HL-60 (cell line): ENCODE data around the gene DHRS3.

Source experiments
- DNase-seq, 2 experiments: peaks; one replicate each; pipeline ENCODE4 v3.0.0-alpha.2; 2010 to 2020; ENCODE audit warnings: low read depth in 1 of 2, low spot score in 1 of 2
- H3K27ac ChIP-seq: fragments of 250-450 bp; sonication (Bioruptor Pico); replicated peaks from 2 replicates; pipeline ENCODE4 v1.5.1; 2020; ENCODE audit warnings: mild to moderate bottlenecking, moderate library complexity
- H3K27me3 ChIP-seq: fragments of 250-450 bp; sonication (Bioruptor Pico); 2 replicates; pipeline ENCODE4 v1.5.1; 2021; ENCODE audit warnings: mild to moderate bottlenecking, moderate library complexity; ENCODE audit not compliant: insufficient read depth, poor library complexity, severe bottlenecking
- H3K4me3 ChIP-seq: replicated peaks from 2 replicates; pipeline ENCODE4 v1.5.1; 2011; ENCODE audit warnings: mild to moderate bottlenecking, control low read depth, low read length; ENCODE audit not compliant: insufficient read depth
- GABPA ChIP-seq: IDR thresholded peaks from 2 replicates; pipeline ENCODE4 v1.6.1; 2012; ENCODE audit warnings: low read depth
- POLR2AphosphoS5 ChIP-seq: IDR thresholded peaks from 2 replicates; pipeline ENCODE4 v1.6.1; 2012; ENCODE audit warnings: low read depth
- SPI1 ChIP-seq: IDR thresholded peaks from 2 replicates; pipeline ENCODE4 v1.6.1; 2012; ENCODE audit warnings: low read depth, mild to moderate bottlenecking, borderline replicate concordance
- TF ChIP-seq, protein P1 (sequence below): IDR thresholded peaks from one replicate; pipeline ENCODE4 v1.5.1; 2011; ENCODE audit warnings: low read length, control low read depth, inconsistent platforms; ENCODE audit not compliant: insufficient read depth
- TF ChIP-seq, protein P2 (sequence below): IDR thresholded peaks from 2 replicates; pipeline ENCODE4 v1.6.1; 2012; ENCODE audit warnings: low read depth; ENCODE audit not compliant: insufficient replicate concordance

DHRS3 gene

DNA sequence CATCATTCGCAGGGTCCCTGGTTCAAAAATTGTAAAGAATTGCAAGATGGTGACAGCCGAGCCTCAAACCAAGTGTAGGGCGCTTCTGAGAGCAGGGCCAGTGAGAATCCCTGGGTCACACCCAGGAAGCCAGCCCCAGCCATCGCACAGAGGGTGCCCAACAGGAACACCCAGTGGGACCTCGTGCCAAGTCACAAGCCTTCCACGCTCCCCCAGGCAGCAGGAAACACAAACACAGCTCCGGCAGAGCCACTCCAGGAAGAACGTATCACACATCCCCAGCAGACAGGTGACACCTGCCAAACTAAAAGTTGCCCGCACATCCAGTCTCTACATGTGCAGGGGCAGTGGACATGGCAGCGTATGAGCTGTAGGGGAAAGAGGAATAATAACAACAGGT is 20.2 kb downstream of the DHRS3 start:
- no peak for DNase-seq

DNA sequence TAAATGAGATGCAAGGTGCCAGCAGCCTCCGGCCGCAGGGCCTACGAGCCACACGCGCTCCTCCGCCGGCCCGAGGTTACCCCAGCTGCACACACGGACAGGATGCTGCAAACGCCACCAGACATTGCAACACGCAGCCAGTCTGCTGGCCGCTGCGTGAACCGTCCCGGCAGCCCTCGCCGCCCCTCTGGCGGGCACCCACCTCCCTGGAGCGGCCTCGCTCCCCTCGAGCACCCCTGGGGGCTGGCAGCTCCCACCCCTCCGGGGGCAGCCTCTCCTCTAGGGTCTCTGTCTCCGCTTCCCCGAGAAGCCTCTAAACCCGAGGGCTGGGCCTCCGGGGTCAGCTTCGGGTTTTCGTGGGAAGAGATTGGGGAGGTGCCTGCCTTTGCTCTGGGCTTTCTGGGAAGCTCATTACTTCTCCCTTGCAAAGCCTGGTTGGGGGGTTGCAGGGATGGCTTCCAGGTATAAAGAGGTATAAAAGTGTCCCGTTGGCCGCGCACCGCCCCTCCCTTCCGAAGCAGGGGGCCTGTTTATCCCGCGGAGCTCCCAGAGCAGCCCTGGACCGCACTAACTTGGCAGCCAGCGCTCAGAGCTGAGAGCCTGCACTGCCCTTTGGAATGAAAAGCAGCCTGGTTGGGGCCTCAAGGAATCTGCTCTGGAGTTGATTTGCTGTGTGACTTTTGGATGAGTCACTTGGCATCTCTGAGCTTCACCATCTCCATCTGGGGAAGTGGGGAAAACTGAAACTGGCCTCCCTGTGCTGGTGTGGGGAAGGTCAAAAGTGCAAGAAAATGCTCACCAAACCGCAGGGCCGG is 21.8 kb downstream of the DHRS3 start:
- Histone ChIP-seq H3K4me3 (peak overlapping the region; percentile 26), H3K27me3 (peaks cover 18% of the 10 kb centered on the region), H3K27ac (no peak overlapping the region)
- peak; percentile 34; the same call in 1 of the 2 replicates for TF ChIP-seq POLR2AphosphoS5
- TF ChIP-seq, protein P1, sequence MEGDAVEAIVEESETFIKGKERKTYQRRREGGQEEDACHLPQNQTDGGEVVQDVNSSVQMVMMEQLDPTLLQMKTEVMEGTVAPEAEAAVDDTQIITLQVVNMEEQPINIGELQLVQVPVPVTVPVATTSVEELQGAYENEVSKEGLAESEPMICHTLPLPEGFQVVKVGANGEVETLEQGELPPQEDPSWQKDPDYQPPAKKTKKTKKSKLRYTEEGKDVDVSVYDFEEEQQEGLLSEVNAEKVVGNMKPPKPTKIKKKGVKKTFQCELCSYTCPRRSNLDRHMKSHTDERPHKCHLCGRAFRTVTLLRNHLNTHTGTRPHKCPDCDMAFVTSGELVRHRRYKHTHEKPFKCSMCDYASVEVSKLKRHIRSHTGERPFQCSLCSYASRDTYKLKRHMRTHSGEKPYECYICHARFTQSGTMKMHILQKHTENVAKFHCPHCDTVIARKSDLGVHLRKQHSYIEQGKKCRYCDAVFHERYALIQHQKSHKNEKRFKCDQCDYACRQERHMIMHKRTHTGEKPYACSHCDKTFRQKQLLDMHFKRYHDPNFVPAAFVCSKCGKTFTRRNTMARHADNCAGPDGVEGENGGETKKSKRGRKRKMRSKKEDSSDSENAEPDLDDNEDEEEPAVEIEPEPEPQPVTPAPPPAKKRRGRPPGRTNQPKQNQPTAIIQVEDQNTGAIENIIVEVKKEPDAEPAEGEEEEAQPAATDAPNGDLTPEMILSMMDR, result no peak
- DNase-seq, result peak; percentile 44 to 62

More for the DNA sequence above, 20.2 kb downstream of the DHRS3 start:
- TF ChIP-seq, protein P2, sequence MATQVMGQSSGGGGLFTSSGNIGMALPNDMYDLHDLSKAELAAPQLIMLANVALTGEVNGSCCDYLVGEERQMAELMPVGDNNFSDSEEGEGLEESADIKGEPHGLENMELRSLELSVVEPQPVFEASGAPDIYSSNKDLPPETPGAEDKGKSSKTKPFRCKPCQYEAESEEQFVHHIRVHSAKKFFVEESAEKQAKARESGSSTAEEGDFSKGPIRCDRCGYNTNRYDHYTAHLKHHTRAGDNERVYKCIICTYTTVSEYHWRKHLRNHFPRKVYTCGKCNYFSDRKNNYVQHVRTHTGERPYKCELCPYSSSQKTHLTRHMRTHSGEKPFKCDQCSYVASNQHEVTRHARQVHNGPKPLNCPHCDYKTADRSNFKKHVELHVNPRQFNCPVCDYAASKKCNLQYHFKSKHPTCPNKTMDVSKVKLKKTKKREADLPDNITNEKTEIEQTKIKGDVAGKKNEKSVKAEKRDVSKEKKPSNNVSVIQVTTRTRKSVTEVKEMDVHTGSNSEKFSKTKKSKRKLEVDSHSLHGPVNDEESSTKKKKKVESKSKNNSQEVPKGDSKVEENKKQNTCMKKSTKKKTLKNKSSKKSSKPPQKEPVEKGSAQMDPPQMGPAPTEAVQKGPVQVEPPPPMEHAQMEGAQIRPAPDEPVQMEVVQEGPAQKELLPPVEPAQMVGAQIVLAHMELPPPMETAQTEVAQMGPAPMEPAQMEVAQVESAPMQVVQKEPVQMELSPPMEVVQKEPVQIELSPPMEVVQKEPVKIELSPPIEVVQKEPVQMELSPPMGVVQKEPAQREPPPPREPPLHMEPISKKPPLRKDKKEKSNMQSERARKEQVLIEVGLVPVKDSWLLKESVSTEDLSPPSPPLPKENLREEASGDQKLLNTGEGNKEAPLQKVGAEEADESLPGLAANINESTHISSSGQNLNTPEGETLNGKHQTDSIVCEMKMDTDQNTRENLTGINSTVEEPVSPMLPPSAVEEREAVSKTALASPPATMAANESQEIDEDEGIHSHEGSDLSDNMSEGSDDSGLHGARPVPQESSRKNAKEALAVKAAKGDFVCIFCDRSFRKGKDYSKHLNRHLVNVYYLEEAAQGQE, result no peak
- TF ChIP-seq GABPA (no peak), POLR2AphosphoS5 (no peak)
- TF ChIP-seq, protein P1, result no peak
- Histone ChIP-seq H3K4me3 (no peak overlapping the region), H3K27ac (no peak overlapping the region), H3K27me3 (peaks cover 18% of the 10 kb centered on the region)

DNA sequence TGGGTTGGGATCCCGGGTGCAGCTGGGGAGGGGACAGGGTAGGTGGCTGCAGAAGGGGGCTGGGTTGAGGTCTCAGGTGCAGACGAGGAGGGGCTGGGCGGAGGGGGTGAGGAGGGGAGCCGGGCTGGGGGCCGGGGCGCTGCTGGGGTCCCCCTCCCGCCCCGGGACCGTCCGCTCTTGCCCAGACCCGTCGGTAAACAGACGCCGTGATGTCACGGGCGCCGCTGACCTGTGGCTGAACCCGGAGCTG is 22.3 kb downstream of the DHRS3 start:
- TF ChIP-seq POLR2AphosphoS5, result no peak
- TF ChIP-seq, protein P2, result no peak
- TF ChIP-seq, protein P1, result no peak
- TF ChIP-seq SPI1, result no peak
- no peak for TF ChIP-seq GABPA
- Histone ChIP-seq H3K4me3 (peak overlapping the region; percentile 26), H3K27me3 (peaks cover 18% of the 10 kb centered on the region), H3K27ac (no peak overlapping the region)
- DNase-seq, result no peak

DNA sequence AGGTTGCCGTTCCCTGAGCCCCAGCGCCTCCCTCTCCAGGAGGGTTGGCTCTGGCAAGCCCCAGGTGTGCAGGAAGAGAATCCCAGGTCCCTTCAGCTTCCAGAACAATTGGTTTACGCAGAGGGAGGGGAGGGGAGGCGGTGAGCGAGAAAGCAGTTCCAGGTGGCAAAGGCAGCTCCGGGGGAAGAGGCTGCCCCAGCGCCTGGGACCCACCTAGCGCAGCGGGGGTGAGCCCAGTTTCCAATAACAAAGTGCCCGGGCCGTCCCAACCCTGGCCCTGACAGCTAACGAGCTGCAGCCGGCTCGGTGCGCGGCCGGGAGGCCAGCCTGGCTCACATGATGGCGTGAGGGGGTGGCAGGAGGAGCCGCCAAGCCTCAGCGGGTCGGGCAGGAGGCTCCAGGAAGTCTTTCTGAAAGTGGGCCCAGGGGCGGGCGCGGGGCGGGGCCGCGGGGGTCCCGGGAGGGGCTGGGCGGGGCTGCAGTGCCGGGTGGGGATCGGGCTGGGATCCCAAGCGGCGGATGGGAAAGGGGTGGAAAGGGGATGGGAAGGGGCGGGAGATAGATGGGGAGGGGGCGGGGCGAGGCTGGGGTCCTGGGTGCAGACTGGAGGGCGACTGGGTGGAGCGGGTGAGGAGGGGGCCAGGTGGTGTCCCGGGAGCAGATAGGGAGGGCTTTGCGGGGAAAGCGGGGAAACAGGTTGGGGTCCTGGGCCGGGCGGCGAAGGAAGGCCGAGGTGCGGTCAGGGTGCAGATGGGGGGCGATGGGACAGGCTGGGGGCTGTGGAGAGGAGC is 22.8 kb downstream of the DHRS3 start:
- no peak for TF ChIP-seq SPI1
- TF ChIP-seq, protein P1, result no peak
- no peak for TF ChIP-seq GABPA
- no peak for TF ChIP-seq POLR2AphosphoS5
- TF ChIP-seq, protein P2, result no peak
- DNase-seq, result no peak
- Histone ChIP-seq H3K27ac (no peak overlapping the region), H3K4me3 (peak overlapping the region; percentile 26), H3K27me3 (peaks cover 18% of the 10 kb centered on the region)
